Measurements from ENCODE around the gene TYW3. TPM values are rescaled to one million over a fixed set of nuclear protein-coding genes. Genes with fewer than 3 reads are reported as not detected.
"Not testable (repeated sequence)": the region's sequence is repeated elsewhere in the genome, so short reads cannot be mapped to it uniquely, and the experiment has no call there.

TYW3 gene
- total and polyA plus RNA-seq, 11 donors = 10.6 to 28.1 (median 19.1) TPM

GRCh38 chr1:74753104-74753503 lies 20.2 kb downstream of the TYW3 start:
- H3K27ac ChIP-seq = no peak overlapping the region
- no peaks in the 10 kb centered on the region for H3K27me3 ChIP-seq
- DNase-seq = no peak
- ATAC-seq = no peak
- no peak for TF ChIP-seq POLR2A (IDR thresholded peaks at IDR 0.05)
- TF ChIP-seq CTCF (IDR thresholded peaks at IDR 0.05) = no peak
- H3K4me1 ChIP-seq = no peaks in the 10 kb centered on the region
- intact Hi-C loops (cut with DNase I) = no loop called here
- peaks cover 2 to 98% (median 95%) of the 10 kb centered on the region in 9 donors for H3K36me3 ChIP-seq
- H3K9me3 ChIP-seq = peaks cover 0 to 5% (median 0%) of the 10 kb centered on the region in 12 donors
- WGBS, 4 donors = 86 to 93% (median 89%) methylated on average over 2 of the region's 2 CpGs
- H3K4me3 ChIP-seq = no peak overlapping the region

- TF ChIP-seq POLR2A (IDR thresholded peaks at IDR 0.05) (no peak), CTCF (IDR thresholded peaks at IDR 0.05) (no peak)
- no peak overlapping the region for H3K4me3 ChIP-seq
- H3K36me3 ChIP-seq = peaks cover 2 to 98% (median 90%) of the 10 kb centered on the region in 9 donors
- no peaks in the 10 kb centered on the region for H3K27me3 ChIP-seq
- H3K9me3 ChIP-seq = peaks cover 0 to 5% (median 0%) of the 10 kb centered on the region in 12 donors
- no peak overlapping the region for H3K27ac ChIP-seq
- no peak for ATAC-seq
- intact Hi-C loops (cut with DNase I) = no loop called here
- H3K4me1 ChIP-seq = no peaks in the 10 kb centered on the region
- DNase-seq = no peak
Observed at GRCh38 chr1:74755475-74755874, 22.5 kb downstream of the TYW3 start.

GRCh38 chr1:74756650-74757049 lies 23.7 kb downstream of the TYW3 start:
- DNase-seq; H3K27me3 ChIP-seq; intact Hi-C loops (cut with DNase I); ATAC-seq; H3K4me3 ChIP-seq; H3K4me1 ChIP-seq; H3K9me3 ChIP-seq; H3K27ac ChIP-seq: not testable (repeated sequence)
- WGBS, 4 donors = 89 to 100% (median 98%) methylated on average over 1 to 2 of the region's 2 CpGs
- peaks cover 2 to 98% (median 86%) of the 10 kb centered on the region in 9 donors for H3K36me3 ChIP-seq

- H3K36me3 ChIP-seq = peaks cover 0 to 79% (median 54%) of the 10 kb centered on the region in 9 donors
- no peak overlapping the region for H3K27ac ChIP-seq
- H3K4me1 ChIP-seq = no peaks in the 10 kb centered on the region
- intact Hi-C loops (cut with DNase I) = no loop called here
- H3K27me3 ChIP-seq = no peaks in the 10 kb centered on the region
- WGBS, 4 donors = 86 to 93% (median 91%) methylated on average over 4 of the region's 4 CpGs
- TF ChIP-seq CTCF (IDR thresholded peaks at IDR 0.05) (no peak), POLR2A (IDR thresholded peaks at IDR 0.05) (no peak)
- no peaks in the 10 kb centered on the region for H3K9me3 ChIP-seq
- ATAC-seq (no peak), DNase-seq (no peak)
- H3K4me3 ChIP-seq = no peak overlapping the region
Observed at GRCh38 chr1:74763807-74764206, 30.9 kb downstream of the TYW3 start.

GRCh38 chr1:74766579-74766978 lies 33.6 kb downstream of the TYW3 start:
- TF ChIP-seq POLR2A (IDR thresholded peaks at IDR 0.05) = no peak
- TF ChIP-seq CTCF (IDR thresholded peaks at IDR 0.05) = no peak
- Histone ChIP-seq H3K4me3 (no peak overlapping the region), H3K4me1 (no peaks in the 10 kb centered on the region), H3K27ac (no peak overlapping the region), H3K27me3 (no peaks in the 10 kb centered on the region), H3K9me3 (no peaks in the 10 kb centered on the region), H3K36me3 (peaks cover 0 to 53% (median 28%) of the 10 kb centered on the region in 9 donors)
- WGBS, 4 donors = 87 to 94% (median 90%) methylated on average over 2 of the region's 2 CpGs
- no peak for ATAC-seq
- DNase-seq = no peak
- intact Hi-C loops (cut with DNase I) = no loop called here

All from heart left ventricle (tissue), 16 donors.